Uterine smooth muscle cell (primary cell): ENCODE measurements around the gene WDR49. TPM values are rescaled to one million over a fixed set of nuclear protein-coding genes. Genes with fewer than 3 reads are reported as not detected.

ENCODE experiments used
- total RNA-seq: library from RNA; depleted of rRNA; stranded (reverse); fragments of >200 nt; gene quantifications from 2 replicates; pipeline ENCODE4 v1.2.3, GENCODE V29; 2014

The WDR49 gene
- total RNA-seq: under 0.01 and 0.25 TPM in 2 replicates

GRCh38 chr3:167653760-167654159 is at the start of gene WDR49:
WDR49 (minus strand) TSS chr3:167653942; CDS start chr3:167653425, 517 bp downstream.

GRCh38 chr3:167473863-167474262 is 179.9 kb downstream of the WDR49 start, which contains the start of gene SERPINI2:
SERPINI2 (minus strand) TSS chr3:167474042; CDS start chr3:167471834, 2,208 bp downstream.

Other genes with a start within 250 kb of the WDR49 start
- gene SERPINI2, start 179.9 kb downstream of the WDR49 start, total RNA-seq: not detected in 2 replicates
- gene PDCD10, start 81.0 kb upstream of the WDR49 start, total RNA-seq: 58.1 and 70.1 TPM in 2 replicates
- 1.4 and 1.7 TPM in 2 replicates for gene SERPINI1, start 81.8 kb upstream of the WDR49 start, total RNA-seq